GM21360 (cell line): ENCODE data around the gene ELMO2.
"Not testable (repeated sequence)": the region's sequence is repeated elsewhere in the genome, so short reads cannot be mapped to it uniquely, and the experiment has no call there.

ENCODE experiments used
- ATAC-seq: cut with Tn5 transposase; IDR thresholded peaks from one replicate; pipeline ENCODE4 v1.9.1; 2021; ENCODE audit warnings: mild to moderate bottlenecking, moderate library complexity; ENCODE audit not compliant: unreplicated experiment

Gene ELMO2

DNA sequence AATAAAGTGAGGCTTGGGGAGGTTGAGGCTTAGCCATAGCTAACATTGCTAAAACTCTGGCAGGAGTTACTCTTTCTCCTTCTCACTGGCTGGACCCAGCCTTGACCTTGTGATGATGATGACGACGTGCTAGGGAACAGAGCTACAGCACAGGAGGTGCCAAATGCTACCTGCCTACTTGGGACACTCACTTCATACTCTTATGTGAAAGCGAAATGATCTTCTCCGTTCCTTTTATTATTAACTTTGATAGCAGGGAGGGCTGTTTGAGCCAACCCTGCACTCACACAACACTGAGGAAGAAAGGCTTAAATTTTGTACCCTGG lies 1.2 kb upstream of the ELMO2 start:
- no peak for ATAC-seq

GRCh38 chr20:46406986-46407670 lies 713 bp upstream of the ELMO2 start:
- peak; percentile 44 for ATAC-seq

GRCh38 chr20:46402331-46402811 lies 4.0 kb downstream of the ELMO2 start:
- ATAC-seq, result no peak

GRCh38 chr20:46401478-46401860 lies 4.9 kb downstream of the ELMO2 start:
- ATAC-seq, result no peak

DNA sequence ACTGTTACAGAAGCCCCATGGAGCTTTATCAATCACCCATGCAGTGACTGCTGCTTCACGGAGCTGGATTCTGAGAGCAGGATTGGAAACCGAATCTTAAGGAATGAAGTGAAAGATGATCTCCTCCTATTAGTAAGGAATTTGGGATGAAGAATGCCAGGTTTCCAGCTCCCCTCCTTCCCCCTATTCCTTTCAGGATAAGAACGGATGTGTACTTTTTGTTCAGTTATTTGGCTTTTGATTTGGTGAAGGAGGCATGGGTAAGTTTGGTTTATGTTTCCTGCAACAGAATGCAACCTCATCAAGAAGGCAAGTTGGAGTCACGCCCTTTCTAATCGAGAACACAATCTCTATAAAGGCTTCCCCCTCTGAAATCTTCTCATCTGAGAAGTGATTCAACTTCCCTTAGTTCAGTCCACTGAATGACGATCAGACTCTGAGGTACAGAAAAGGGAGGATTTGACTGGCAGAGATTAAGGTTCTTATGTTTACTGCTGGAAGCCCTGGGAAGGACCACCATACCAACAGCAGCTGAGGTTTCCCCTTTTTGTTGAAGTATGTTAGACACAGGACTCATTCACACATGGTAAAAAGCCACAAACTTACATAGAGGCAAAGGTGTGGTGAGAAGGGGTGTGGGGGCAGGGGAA lies 5.5 kb downstream of the ELMO2 start:
- no peak for ATAC-seq

DNA sequence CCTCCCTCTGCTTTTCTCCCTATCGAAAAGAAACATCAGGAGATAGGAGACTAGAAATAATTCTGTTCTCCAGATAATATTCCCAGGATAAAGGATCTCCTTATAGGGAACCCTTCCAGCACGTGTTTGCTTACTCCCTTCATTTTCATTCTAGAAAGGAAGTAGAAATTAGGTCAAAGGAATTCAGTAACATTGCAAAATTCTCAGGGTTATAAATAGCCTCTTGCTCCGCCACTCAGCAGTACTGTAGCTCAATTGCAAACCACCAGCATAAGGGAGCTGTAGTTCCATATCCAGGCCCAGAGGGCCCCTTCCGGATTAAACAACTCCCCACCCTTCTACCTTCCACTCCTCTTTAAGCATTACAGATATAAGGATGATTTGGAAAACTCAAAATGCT lies 6.2 kb downstream of the ELMO2 start:
- no peak for ATAC-seq

DNA sequence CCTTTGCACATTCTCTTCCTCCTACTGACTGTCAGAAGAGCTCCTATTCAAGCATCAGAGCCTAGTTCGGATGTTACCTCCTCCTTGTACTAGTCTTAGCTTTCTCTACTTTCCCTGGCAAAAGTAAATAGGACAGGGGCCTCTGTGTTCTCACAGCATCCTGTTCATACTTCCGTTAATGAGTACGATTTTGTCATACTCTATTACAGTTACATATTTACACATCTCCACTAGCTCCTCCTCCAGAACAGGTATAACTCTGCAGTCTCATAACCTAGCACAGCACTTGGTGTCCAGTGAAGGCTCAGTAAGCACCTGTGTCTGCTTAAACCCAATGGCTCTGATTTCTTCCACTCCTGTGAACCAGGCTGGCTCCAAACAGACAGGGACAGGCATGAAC lies 7.0 kb downstream of the ELMO2 start:
- ATAC-seq, result no peak

DNA sequence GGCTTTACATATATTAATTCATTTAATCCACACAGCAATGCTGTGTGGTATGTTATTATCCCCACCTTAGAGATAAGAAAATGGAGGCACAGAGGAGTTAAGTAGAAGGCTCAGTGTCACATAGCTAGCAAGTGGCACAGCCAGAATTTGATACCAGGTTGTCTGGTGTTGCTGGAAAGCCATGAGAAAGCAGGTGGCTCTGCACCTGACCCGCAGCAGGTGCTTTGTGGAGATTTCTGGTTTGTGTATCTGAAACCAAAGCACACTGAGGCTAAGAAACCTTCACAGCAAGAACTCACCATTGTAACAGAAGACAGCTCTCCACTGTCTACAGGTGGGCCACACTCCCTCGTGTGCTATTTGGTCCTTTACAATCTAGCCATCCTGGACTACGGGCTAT lies 7.5 kb downstream of the ELMO2 start:
- no peak for ATAC-seq

- no peak for ATAC-seq
These were observed 10.2 kb downstream of the ELMO2 start for GRCh38 chr20:46396052-46396740.

DNA sequence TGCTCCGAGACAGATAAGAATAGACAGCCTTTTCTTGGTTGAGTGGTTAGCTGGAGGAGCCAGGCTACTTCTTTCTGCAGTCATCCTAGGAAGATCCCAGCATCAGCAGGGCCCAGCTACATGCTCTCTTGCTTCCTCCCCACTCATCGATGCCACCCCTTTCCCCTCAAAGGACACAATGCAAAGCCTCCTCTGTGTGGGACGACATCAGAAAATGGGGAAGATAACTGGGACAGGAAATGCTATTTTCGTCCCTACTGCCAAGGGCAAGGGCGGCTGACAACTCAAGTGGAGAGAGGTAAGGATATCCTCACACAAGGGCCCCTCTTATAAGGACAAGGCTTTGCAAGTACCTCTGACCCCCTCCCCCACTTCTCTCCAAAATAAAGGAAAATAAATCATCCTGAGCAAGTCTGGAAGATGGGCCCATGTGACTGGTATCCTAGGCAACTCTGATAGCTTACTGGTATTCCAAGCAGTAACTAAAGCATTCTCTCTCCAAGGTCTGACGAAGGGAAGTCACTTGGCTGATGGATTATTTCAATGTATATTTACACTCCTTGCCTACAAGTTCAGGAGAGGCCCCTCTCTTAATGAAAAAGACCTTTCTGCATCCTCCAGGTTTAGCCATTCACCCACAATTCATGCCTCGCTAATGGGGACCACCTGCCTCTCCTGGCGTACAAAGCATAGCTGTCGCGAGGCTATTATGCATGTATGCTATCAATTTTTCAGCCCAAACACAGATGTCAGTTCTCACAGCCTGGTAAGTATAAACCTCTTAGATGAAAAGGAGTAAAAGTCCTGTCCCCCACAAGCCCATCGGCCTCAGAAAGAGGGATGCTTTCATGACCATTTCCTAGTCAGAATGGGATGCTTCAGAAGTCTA lies 11.3 kb downstream of the ELMO2 start:
- ATAC-seq, result no peak

DNA sequence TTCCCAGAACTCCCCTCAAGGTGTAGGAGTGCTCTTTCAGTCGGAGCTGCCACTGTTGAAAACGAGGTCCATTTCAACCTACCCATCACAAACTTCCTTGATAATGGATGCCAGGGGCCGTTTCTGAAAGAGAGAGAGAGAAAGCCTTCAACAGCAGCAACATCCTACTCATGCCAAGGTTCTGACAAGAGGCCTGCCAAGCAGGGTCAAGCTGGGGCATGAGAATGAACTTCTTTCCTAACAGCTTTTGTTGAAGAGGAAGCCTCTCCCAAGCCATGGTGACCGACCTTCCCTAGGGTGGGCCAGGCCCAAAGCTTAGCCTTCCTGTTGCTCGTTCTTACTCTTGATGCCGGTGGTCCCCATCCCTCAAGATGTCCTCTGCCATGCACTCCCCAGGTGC lies 12.4 kb downstream of the ELMO2 start:
- no peak for ATAC-seq

- no peak for ATAC-seq
These were observed 17.5 kb downstream of the ELMO2 start for GRCh38 chr20:46388937-46389336.

DNA sequence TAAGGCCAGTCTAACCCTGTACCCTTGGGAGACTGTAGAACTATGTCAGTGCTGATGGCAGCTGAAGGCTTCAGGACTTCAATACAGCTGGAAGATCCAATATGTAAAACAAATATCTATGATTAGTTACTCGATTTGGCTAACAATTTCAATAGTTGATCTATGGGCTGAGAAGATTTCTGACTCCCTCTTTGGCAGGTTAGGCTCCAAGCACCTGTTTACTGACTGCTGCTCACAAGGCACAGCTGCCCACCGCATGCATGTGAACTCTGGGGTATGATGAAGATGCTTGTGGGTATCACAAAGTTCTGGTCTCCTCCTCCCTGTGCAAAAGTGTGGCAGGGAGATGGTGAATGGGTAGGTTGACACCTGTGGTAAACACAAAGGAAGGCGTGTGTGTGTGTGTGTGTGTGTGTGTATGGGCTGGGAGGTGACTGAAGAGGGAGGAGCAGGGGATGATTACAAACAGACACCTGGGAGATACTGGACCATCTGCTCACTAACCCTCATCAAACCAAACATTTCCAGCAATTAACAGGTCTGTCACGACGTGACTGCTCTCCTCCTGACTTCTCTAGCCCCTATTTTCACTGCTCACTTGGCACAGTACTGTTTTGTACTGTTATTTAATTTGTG lies 18.1 kb downstream of the ELMO2 start:
- no peak for ATAC-seq

- ATAC-seq, result not testable (repeated sequence)
These were observed 19.4 kb downstream of the ELMO2 start for GRCh38 chr20:46387054-46387453.

GRCh38 chr20:46378412-46379009 lies 27.9 kb downstream of the ELMO2 start:
- ATAC-seq, result no peak

GRCh38 chr20:46377518-46377917 lies 28.9 kb downstream of the ELMO2 start:
- ATAC-seq, result no peak

DNA sequence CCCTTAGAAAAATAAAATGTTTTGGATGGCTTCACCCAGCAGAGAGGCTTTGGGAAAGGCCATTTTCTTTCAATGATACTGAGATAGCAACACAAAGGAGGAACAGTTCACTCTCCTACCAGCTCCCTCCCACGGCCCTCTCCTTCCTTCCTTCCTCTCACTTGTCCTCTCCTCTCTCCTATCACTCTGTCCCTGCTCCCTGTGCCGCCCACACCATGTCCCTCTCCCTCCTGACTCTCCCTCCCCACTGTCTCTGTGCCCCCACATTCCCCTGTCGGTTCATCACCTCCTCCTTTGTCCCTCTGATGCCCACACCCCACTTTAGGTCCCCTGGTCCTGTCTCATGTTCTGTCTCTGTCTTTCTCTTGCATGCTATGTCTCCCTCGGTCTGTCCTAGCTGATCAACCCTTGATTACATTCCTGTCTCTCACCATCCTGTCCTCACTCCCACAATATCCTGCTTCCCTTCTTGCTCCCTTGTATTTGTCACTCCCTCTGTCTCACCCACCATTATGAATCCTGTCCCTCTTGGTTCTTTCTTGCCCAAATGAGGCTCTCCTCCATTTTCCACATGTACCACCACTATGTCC lies 30.1 kb downstream of the ELMO2 start:
- no peak for ATAC-seq

DNA sequence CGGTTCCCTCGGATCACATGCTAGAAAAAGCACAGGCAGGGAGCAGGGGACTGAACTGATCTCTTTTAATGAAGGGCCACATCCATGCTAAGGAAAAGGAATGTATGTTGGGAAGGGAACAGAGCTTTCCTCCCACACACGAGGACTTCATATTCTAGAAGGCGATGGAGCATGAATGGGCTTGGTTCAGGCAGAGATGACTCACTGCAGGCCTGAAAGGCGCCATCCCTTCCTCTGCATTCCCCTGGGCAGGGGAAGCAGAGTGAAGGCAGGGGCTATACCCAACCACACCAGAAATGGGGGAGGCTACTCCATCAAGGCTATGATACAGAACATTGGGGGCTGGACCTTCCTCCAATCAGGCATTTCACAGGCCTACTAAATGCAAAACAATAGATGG lies 30.6 kb downstream of the ELMO2 start:
- no peak for ATAC-seq

DNA sequence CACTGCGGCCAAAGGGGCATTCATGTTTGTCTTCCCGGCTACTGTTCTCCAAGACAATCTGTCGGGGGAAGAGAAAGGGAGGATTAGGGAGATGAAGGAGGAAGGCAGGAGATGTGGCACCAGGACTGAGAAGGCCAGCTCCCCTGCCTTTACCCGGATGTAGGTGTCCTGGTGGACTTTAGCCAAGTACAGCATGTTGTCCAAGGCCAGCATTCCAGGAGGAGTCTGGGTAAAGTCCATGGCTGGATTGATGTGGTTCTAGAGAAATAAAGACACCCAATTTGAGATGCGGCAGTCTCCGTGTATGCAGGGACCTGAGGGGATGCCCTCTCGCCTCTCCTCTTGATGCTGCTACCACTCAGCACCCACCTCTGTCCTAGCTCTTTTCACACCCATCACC lies 32.0 kb downstream of the ELMO2 start:
- ATAC-seq, result no peak

- ATAC-seq, result no peak
These were observed 34.8 kb downstream of the ELMO2 start for GRCh38 chr20:46371656-46372055.
